Right kidney (tissue), 1 donor: ENCODE data around the gene BID.

ENCODE experiments used
- DNase-seq: peaks from one replicate; pipeline ENCODE4 v3.0.0-alpha.2; 2016

BID gene

GRCh38 chr22:17804331-17805080 is 30.2 kb upstream of the BID start:
- no peak for DNase-seq

GRCh38 chr22:17803609-17804270 is 29.5 kb upstream of the BID start:
- no peak for DNase-seq

GRCh38 chr22:17802822-17803221 is 28.6 kb upstream of the BID start:
- no peak for DNase-seq

- DNase-seq = no peak
Measured at GRCh38 chr22:17802411-17802810, 28.1 kb upstream of the BID start.

GRCh38 chr22:17797721-17798559 is 23.7 kb upstream of the BID start:
- no peak for DNase-seq

- DNase-seq = no peak
Measured at GRCh38 chr22:17796695-17797094, 22.4 kb upstream of the BID start.

- no peak for DNase-seq
Measured at GRCh38 chr22:17795661-17796548, 21.6 kb upstream of the BID start.

GRCh38 chr22:17794726-17795542 is 20.7 kb upstream of the BID start:
- DNase-seq = no peak

GRCh38 chr22:17792854-17793434 is 18.7 kb upstream of the BID start:
- no peak for DNase-seq

- DNase-seq = no peak
Measured at GRCh38 chr22:17792299-17792698, 18.0 kb upstream of the BID start.

- no peak for DNase-seq
Measured at GRCh38 chr22:17791196-17791595, 16.9 kb upstream of the BID start.

- DNase-seq = no peak
Measured at GRCh38 chr22:17789379-17790200, 15.3 kb upstream of the BID start.

- no peak for DNase-seq
Measured at GRCh38 chr22:17788528-17789378, 14.5 kb upstream of the BID start.

- no peak for DNase-seq
Measured at GRCh38 chr22:17787716-17788330, 13.6 kb upstream of the BID start.

- DNase-seq = no peak
Measured at GRCh38 chr22:17787241-17787640, 13.0 kb upstream of the BID start.

- DNase-seq = no peak
Measured at GRCh38 chr22:17786435-17787161, 12.3 kb upstream of the BID start.
